ENCODE results near the gene SEMA4G. TPM values are rescaled to one million over a fixed set of nuclear protein-coding genes. Genes with fewer than 3 reads are reported as not detected.

Gene SEMA4G
- total RNA-seq, 2 experiments from 2014 or later, result 0.21 to 0.41 TPM

DNA sequence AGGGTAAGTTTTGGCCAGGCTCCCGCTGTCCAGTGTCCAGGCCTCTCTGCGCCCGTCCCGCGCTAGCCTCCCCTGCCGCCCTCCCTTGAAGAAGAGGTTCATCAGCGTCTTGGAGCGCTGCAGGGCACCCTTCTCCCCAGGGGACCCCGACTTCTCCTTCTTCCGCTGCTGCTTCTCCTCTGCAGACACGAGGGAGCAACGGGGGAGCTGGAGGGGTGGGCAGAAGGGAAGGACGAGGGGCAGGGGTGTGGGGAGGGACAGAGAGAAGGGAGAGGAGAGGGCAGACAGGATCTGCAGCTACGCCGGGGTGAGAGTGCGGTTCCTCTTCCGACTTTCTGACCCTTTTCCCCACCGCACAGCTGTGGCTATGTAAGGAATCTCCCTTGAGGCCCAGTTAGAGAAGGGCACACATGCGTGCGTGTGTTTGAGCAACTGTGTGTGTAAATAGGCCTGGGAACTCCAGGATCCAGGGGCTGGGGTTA lies 48.9 kb downstream of the SEMA4G start:
- no peaks in the 10 kb centered on the region for H3K9me2 ChIP-seq (ENCODE audit: insufficient read depth, low read length)
- no peaks in the 10 kb centered on the region for H4K20me1 ChIP-seq (ENCODE audit: insufficient read depth, low read length)
- no TSS peak for BruUV-seq (replicated peaks)
- H3K36me3 ChIP-seq (ENCODE audit: insufficient read depth, low read length), result no peaks in the 10 kb centered on the region
- no peaks in the 10 kb centered on the region for H3K9me3 ChIP-seq (ENCODE audit: low read length)
- intact Hi-C loops (cut with micrococcal nuclease; ENCODE audit: unreplicated experiment), result no loop called here
- peaks cover 11% of the 10 kb centered on the region for H3K4me1 ChIP-seq (ENCODE audit: insufficient read depth, low read length, poor library complexity, severe bottlenecking)
- peak; percentile 31 for DNase-seq (ENCODE audit: low spot score)
- no peak for TF ChIP-seq EZH2phosphoT487 (IDR thresholded peaks at IDR 0.05; ENCODE audit: borderline replicate concordance, low read depth, low read length)
- H3K79me2 ChIP-seq (ENCODE audit: insufficient read depth, low read depth, low read length), result no peaks in the 10 kb centered on the region
- peak overlapping the region; percentile 51 for H3K4me2 ChIP-seq (ENCODE audit: low read length)
- CTCF ChIA-PET (ENCODE audit: unreplicated experiment), result interaction anchor here (0.9 to 1.0 kb wide), 2 partner anchors 11 to 20 kb away, joined by 3 read pairs; no protein-coding TSS in a partner anchor
- POLR2A ChIA-PET, result interaction anchor here (0.7 kb wide), 1 partner anchor 17 kb away, joined by 3 read pairs; no protein-coding TSS in a partner anchor
- H3K27ac ChIP-seq (ENCODE audit: low read depth, low read length, poor library complexity, severe bottlenecking), result no peak overlapping the region
- peak overlapping the region; percentile 51; the same call in 1 of the 2 replicates for H2AFZ ChIP-seq (ENCODE audit: low read length)
- no peak overlapping the region for H3K4me3 ChIP-seq (ENCODE audit: low read depth, low read length, poor library complexity, severe bottlenecking)

DNA sequence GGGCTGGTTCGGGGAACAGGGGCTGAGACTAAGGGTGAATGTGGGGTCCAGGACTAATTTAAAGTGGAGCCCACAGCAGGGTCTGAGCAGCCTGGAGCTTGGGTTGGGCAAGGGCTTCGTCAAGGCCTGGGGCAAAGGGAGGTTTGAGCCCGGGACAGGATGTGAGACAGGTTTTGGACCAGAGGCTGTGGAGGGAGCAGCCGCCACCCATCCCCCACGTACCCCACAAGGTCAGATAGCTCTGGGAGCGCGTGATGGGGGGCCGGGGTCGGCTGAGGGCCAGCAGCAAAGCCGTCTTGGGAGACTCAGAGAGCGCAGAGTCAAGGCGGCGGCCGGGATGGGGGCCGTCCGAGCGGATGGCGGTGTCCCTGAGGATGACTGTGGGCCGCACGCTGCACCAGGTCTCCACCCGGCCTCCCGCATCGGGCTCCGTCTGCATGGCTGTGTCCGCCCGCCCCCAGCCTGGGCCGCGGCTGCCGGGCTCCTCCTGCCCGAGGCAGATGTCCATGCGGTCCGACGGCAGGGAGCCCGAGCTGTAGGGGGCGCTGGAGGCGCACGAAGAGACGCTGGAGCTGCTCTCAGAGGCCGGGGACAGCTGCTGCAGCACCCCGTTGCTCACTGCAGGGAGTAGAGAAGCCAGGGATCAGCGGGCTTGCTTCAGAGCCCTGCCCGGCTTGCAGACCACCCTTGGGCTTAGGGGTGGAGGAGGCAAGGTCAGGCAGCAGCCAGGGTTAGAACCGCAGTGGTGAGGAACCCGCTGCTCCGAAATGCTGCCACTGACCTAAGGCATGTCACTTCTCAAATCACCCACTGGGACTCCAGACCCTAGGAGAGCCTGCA lies 49.5 kb downstream of the SEMA4G start:
- intact Hi-C loops (cut with micrococcal nuclease; ENCODE audit: unreplicated experiment), result no loop called here
- H4K20me1 ChIP-seq (ENCODE audit: insufficient read depth, low read length), result no peaks in the 10 kb centered on the region
- TF ChIP-seq, protein P1, sequence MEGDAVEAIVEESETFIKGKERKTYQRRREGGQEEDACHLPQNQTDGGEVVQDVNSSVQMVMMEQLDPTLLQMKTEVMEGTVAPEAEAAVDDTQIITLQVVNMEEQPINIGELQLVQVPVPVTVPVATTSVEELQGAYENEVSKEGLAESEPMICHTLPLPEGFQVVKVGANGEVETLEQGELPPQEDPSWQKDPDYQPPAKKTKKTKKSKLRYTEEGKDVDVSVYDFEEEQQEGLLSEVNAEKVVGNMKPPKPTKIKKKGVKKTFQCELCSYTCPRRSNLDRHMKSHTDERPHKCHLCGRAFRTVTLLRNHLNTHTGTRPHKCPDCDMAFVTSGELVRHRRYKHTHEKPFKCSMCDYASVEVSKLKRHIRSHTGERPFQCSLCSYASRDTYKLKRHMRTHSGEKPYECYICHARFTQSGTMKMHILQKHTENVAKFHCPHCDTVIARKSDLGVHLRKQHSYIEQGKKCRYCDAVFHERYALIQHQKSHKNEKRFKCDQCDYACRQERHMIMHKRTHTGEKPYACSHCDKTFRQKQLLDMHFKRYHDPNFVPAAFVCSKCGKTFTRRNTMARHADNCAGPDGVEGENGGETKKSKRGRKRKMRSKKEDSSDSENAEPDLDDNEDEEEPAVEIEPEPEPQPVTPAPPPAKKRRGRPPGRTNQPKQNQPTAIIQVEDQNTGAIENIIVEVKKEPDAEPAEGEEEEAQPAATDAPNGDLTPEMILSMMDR (conservative IDR thresholded peaks at IDR 0.05; ENCODE audit: low read length), result peak; percentile 77
- no peak for TF ChIP-seq EZH2phosphoT487 (IDR thresholded peaks at IDR 0.05; ENCODE audit: borderline replicate concordance, low read depth, low read length)
- BruUV-seq (replicated peaks), result no TSS peak
- H3K4me3 ChIP-seq (ENCODE audit: low read depth, low read length, poor library complexity, severe bottlenecking), result no peak overlapping the region
- no peaks in the 10 kb centered on the region for H3K9me2 ChIP-seq (ENCODE audit: insufficient read depth, low read length)
- H3K36me3 ChIP-seq (ENCODE audit: insufficient read depth, low read length), result no peaks in the 10 kb centered on the region
- peaks cover 11% of the 10 kb centered on the region for H3K4me1 ChIP-seq (ENCODE audit: insufficient read depth, low read length, poor library complexity, severe bottlenecking)
- ChIA-PET POLR2A (interaction anchor here (1.3 kb wide), 1 partner anchor 32 kb away, joined by 3 read pairs; no protein-coding TSS in a partner anchor), CTCF (ENCODE audit: unreplicated experiment) (interaction anchor here (0.9 kb wide), 1 partner anchor 10 kb away, joined by 3 read pairs; no protein-coding TSS in a partner anchor)
- peak overlapping the region; percentile 51; the same call in 1 of the 2 replicates for H2AFZ ChIP-seq (ENCODE audit: low read length)
- no peak overlapping the region for H3K27ac ChIP-seq (ENCODE audit: low read depth, low read length, poor library complexity, severe bottlenecking)
- peak overlapping the region; percentile 51 for H3K4me2 ChIP-seq (ENCODE audit: low read length)
- DNase-seq (ENCODE audit: low spot score), result peak; percentile 63
- H3K79me2 ChIP-seq (ENCODE audit: insufficient read depth, low read depth, low read length), result no peaks in the 10 kb centered on the region
- H3K9me3 ChIP-seq (ENCODE audit: low read length), result no peaks in the 10 kb centered on the region

Small RNAs within 50 kb of the gene (microRNA-seq; reads per million reads assigned to microRNA genes)
- gene MIR608 (ENCODE audit: borderline replicate concordance), result not detected

Small RNAs within 50 kb of the gene (small RNA-seq; reads per million reads assigned to genes)
- gene MIR608, result not detected

Other genes with a start within 250 kb of the SEMA4G start
- not detected in 2 replicates for gene PAX2, start 223.9 kb upstream of the SEMA4G start, total RNA-seq (2014; rRNA removed; shearing (Covaris generic))
- gene PAX2, start 223.9 kb upstream of the SEMA4G start, total RNA-seq (2022), result not detected in 2 replicates
- gene SLF2, start 56.5 kb upstream of the SEMA4G start, total RNA-seq (2014; rRNA removed; shearing (Covaris generic)), result 50.9 and 58.2 TPM in 2 replicates
- 52.1 and 52.3 TPM in 2 replicates for gene SLF2, start 56.5 kb upstream of the SEMA4G start, total RNA-seq (2022)
- gene MRPL43, start 18.0 kb downstream of the SEMA4G start, total RNA-seq (2014; rRNA removed; shearing (Covaris generic)), result 51.9 and 56.2 TPM in 2 replicates
- gene MRPL43, start 18.0 kb downstream of the SEMA4G start, total RNA-seq (2022), result 49.8 and 53.8 TPM in 2 replicates
- gene TWNK, start 18.0 kb downstream of the SEMA4G start, total RNA-seq (2014; rRNA removed; shearing (Covaris generic)), result 14.5 and 15.8 TPM in 2 replicates
- 20.3 and 21.7 TPM in 2 replicates for gene TWNK, start 18.0 kb downstream of the SEMA4G start, total RNA-seq (2022)
- 10.4 and 13.6 TPM in 2 replicates for gene LZTS2, start 30.3 kb downstream of the SEMA4G start, total RNA-seq (2014; rRNA removed; shearing (Covaris generic))
- gene LZTS2, start 30.3 kb downstream of the SEMA4G start, total RNA-seq (2022), result 20.3 and 20.5 TPM in 2 replicates
- 1.4 and 2.1 TPM in 2 replicates for gene PDZD7, start 61.6 kb downstream of the SEMA4G start, total RNA-seq (2014; rRNA removed; shearing (Covaris generic))
- 1.6 and 1.8 TPM in 2 replicates for gene PDZD7, start 61.6 kb downstream of the SEMA4G start, total RNA-seq (2022)
- gene SFXN3, start 61.7 kb downstream of the SEMA4G start, total RNA-seq (2014; rRNA removed; shearing (Covaris generic)), result 0.41 TPM in 1 of 2 replicates, not detected in the other
- 0.11 TPM in 1 of 2 replicates, not detected in the other for gene SFXN3, start 61.7 kb downstream of the SEMA4G start, total RNA-seq (2022)
- 9.7 and 18.8 TPM in 2 replicates for gene KAZALD1, start 92.5 kb downstream of the SEMA4G start, total RNA-seq (2014; rRNA removed; shearing (Covaris generic))
- gene KAZALD1, start 92.5 kb downstream of the SEMA4G start, total RNA-seq (2022), result 32.2 and 36.4 TPM in 2 replicates
- not detected in 2 replicates for gene TLX1, start 161.8 kb downstream of the SEMA4G start, total RNA-seq (2014; rRNA removed; shearing (Covaris generic))
- not detected in 2 replicates for gene TLX1, start 161.8 kb downstream of the SEMA4G start, total RNA-seq (2022)

Measured in OCI-LY7 (cell line).